ENCODE results near the gene CNKSR1. TPM values are rescaled to one million over a fixed set of nuclear protein-coding genes. Genes with fewer than 3 reads are reported as not detected.

Gene CNKSR1
- total and polyA plus RNA-seq, 2 of the 13 experiments (the other 11 are each of a cell fraction or from before 2014, with no cell fraction given) = 3.4 to 8.9 TPM

GRCh38 chr1:26233903-26234643 is 56.8 kb downstream of the CNKSR1 start, which contains the start of gene CEP85 (continued):
- TF ChIP-seq SP2 (CRISPR knock-in tag; IDR thresholded peaks at IDR 0.05) (peak; percentile 96), BRD4 (CRISPR knock-in tag; IDR thresholded peaks at IDR 0.05) (no peak; the same call in 1 of the 2 replicates), SNAI1 (CRISPR knock-in tag; IDR thresholded peaks at IDR 0.05; ENCODE audit: borderline replicate concordance) (no peak; the same call in 1 of the 2 replicates), ZSCAN25 (CRISPR knock-in tag; IDR thresholded peaks at IDR 0.05) (no peak), MEIS2 (CRISPR knock-in tag; IDR thresholded peaks at IDR 0.05) (no peak), ZNF530 (CRISPR knock-in tag; IDR thresholded peaks at IDR 0.05; ENCODE audit: low read depth) (no peak), ZNF878 (CRISPR knock-in tag; IDR thresholded peaks at IDR 0.05) (no peak), ZSCAN9 (CRISPR knock-in tag; IDR thresholded peaks at IDR 0.05; ENCODE audit: borderline replicate concordance) (0 out of 2 replicates have a peak, but pooled peaks have one; percentile 57), YY1 (IDR thresholded peaks at IDR 0.05; ENCODE audit: insufficient read depth, insufficient replicate concordance, low read depth, low read length) (peak; percentile 57), ZFP90 (CRISPR knock-in tag; IDR thresholded peaks at IDR 0.05; ENCODE audit: borderline replicate concordance) (no peak), CTCF (CRISPR knock-in tag; IDR thresholded peaks at IDR 0.05) (peak; percentile 99), HDAC1 (CRISPR knock-in tag; IDR thresholded peaks at IDR 0.05) (peak; percentile 83), ZNF136 (CRISPR knock-in tag; IDR thresholded peaks at IDR 0.05; ENCODE audit: low read depth) (no peak), SMARCE1 (IDR thresholded peaks at IDR 0.05; ENCODE audit: borderline replicate concordance) (no peak), SRSF4 (IDR thresholded peaks at IDR 0.05; ENCODE audit: low read depth, low read length, poor library complexity, severe bottlenecking) (no peak), CREM (IDR thresholded peaks at IDR 0.05) (peak; percentile 59), CREM (CRISPR knock-in tag; IDR thresholded peaks at IDR 0.05) (no peak), SYNCRIP (IDR thresholded peaks at IDR 0.05; ENCODE audit: insufficient read depth, low read depth, low read length) (no peak), ZNF644 (CRISPR knock-in tag; IDR thresholded peaks at IDR 0.05; ENCODE audit: low read depth) (no peak), RBM39 (IDR thresholded peaks at IDR 0.05; ENCODE audit: low read depth, low read length, poor library complexity, severe bottlenecking) (peak; percentile 85), ZNF160 (CRISPR knock-in tag; IDR thresholded peaks at IDR 0.05) (peak; percentile 82), ZNF788 (CRISPR knock-in tag; IDR thresholded peaks at IDR 0.05; ENCODE audit: borderline replicate concordance) (peak; percentile 55; the same call in 1 of the 2 replicates), HES4 (CRISPR knock-in tag; IDR thresholded peaks at IDR 0.05; ENCODE audit: borderline replicate concordance) (peak; percentile 79), THAP7 (CRISPR knock-in tag; IDR thresholded peaks at IDR 0.05) (peak; percentile 48; the same call in 1 of the 2 replicates), PCBP1 (IDR thresholded peaks at IDR 0.05; ENCODE audit: borderline replicate concordance, low read depth, low read length) (no peak; the same call in 1 of the 2 replicates), RBM22 (optimal IDR thresholded peaks at IDR 0.05; ENCODE audit: low read length) (no peak)
- TF ChIP-seq, protein P1, sequence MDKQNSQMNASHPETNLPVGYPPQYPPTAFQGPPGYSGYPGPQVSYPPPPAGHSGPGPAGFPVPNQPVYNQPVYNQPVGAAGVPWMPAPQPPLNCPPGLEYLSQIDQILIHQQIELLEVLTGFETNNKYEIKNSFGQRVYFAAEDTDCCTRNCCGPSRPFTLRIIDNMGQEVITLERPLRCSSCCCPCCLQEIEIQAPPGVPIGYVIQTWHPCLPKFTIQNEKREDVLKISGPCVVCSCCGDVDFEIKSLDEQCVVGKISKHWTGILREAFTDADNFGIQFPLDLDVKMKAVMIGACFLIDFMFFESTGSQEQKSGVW (CRISPR knock-in tag; IDR thresholded peaks at IDR 0.05; ENCODE audit: borderline replicate concordance) = no peak
- TF ChIP-seq, protein P2, sequence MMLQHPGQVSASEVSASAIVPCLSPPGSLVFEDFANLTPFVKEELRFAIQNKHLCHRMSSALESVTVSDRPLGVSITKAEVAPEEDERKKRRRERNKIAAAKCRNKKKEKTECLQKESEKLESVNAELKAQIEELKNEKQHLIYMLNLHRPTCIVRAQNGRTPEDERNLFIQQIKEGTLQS (CRISPR knock-in tag; IDR thresholded peaks at IDR 0.05) = no peak

All from HepG2 (cell line).